IMR-90 (cell line): Measurements from ENCODE around the gene PRODH2. TPM values are rescaled to one million over a fixed set of nuclear protein-coding genes. Genes with fewer than 3 reads are reported as not detected.

ENCODE experiments used
- ATAC-seq: fragments of 200-7000 bp; cut with Tn5 transposase; 2 replicates; pipeline ENCODE4 v1.9.1; 2020; ENCODE audit warnings: low read depth, mild to moderate bottlenecking, moderate library complexity
- BruUV-seq: library from RNA; stranded (reverse); fragments of 400-500 nt; replicated peaks from 2 replicates; lab custom pipeline; 2021; lab: Mats Ljungman, UMichigan
- CTCF ChIA-PET: fragments of 300-600 bp; formaldehyde crosslinking; extraction: SDS; loops from one replicate; lab custom pipeline; 2021; ENCODE audit warnings: antibody characterized with exemption; lab: Yijun Ruan, JAX
- POLR2A ChIA-PET: fragments of 300-600 bp; sonication (Branson Sonifier 250); formaldehyde crosslinking; loops from one replicate; lab custom pipeline; 2022; ENCODE audit warnings: antibody characterized with exemption; ENCODE audit not compliant: unreplicated experiment; lab: Charles Lee
- DNase-seq: peaks from one replicate; pipeline ENCODE4 v3.0.0; 2013
- H2AFZ ChIP-seq: replicated peaks from 2 replicates; pipeline ENCODE3; 2013; ENCODE audit warnings: low read length, mild to moderate bottlenecking; ENCODE audit not compliant: poor library complexity
- H2AK5ac ChIP-seq: 2 replicates; pipeline ENCODE4 v1.6.1; 2013; ENCODE audit warnings: low read depth, low read length, inconsistent platforms
- H2AK9ac ChIP-seq: replicated peaks from 2 replicates; pipeline ENCODE3; 2013; ENCODE audit warnings: mild to moderate bottlenecking, low read depth, low read length, moderate library complexity; ENCODE audit not compliant: poor library complexity
- H2BK120ac ChIP-seq: 2 replicates; pipeline ENCODE4 v1.6.1; 2013; ENCODE audit warnings: low read depth, low read length, inconsistent platforms
- H2BK15ac ChIP-seq: 3 replicates; pipeline ENCODE4 v1.6.1; 2013; ENCODE audit warnings: low read depth, low read length, inconsistent platforms
- H2BK20ac ChIP-seq: 2 replicates; pipeline ENCODE4 v1.6.1; 2013; ENCODE audit warnings: low read depth, mild to moderate bottlenecking, inconsistent platforms, low read length, moderate library complexity
- H2BK5ac ChIP-seq: 2 replicates; pipeline ENCODE4 v1.6.1; 2013; ENCODE audit warnings: mild to moderate bottlenecking, low read depth, low read length, inconsistent platforms; ENCODE audit not compliant: poor library complexity, severe bottlenecking
- H3K14ac ChIP-seq: replicated peaks from 2 replicates; pipeline ENCODE4 v1.6.1; 2013; ENCODE audit warnings: low read depth, low read length, inconsistent platforms
- H3K18ac ChIP-seq: 2 replicates; pipeline ENCODE4 v1.6.1; 2013; ENCODE audit warnings: low read depth, low read length, control low read depth
- H3K23ac ChIP-seq: 2 replicates; pipeline ENCODE4 v1.6.1; 2013; ENCODE audit warnings: low read depth, low read length, inconsistent platforms
- H3K27ac ChIP-seq: 2 replicates; pipeline ENCODE4 v1.5.1; 2013; ENCODE audit warnings: mild to moderate bottlenecking, control low read depth, low read length; ENCODE audit not compliant: insufficient read depth
- H3K27me3 ChIP-seq: 2 replicates; pipeline ENCODE4 v1.6.1; 2013; ENCODE audit warnings: low read length; ENCODE audit not compliant: control insufficient read depth, insufficient read depth
- H3K36me3 ChIP-seq: 2 replicates; pipeline ENCODE4 v1.6.1; 2013; ENCODE audit warnings: low read length, mixed read lengths; ENCODE audit not compliant: control insufficient read depth, insufficient read depth
- H3K4ac ChIP-seq: 2 replicates; pipeline ENCODE4 v1.6.1; 2013; ENCODE audit warnings: low read depth, low read length, inconsistent platforms
- H3K4me1 ChIP-seq: 2 replicates; pipeline ENCODE4 v1.6.1; 2013; ENCODE audit warnings: low read length, mixed read lengths; ENCODE audit not compliant: control insufficient read depth, insufficient read depth
- H3K4me2 ChIP-seq: 2 replicates; pipeline ENCODE4 v1.6.1; 2013; ENCODE audit warnings: low read depth, mild to moderate bottlenecking, control low read depth, low read length, moderate library complexity
- H3K4me3 ChIP-seq: 2 replicates; pipeline ENCODE4 v1.5.1; 2013; ENCODE audit warnings: low read depth, mild to moderate bottlenecking, control low read depth, low read length, moderate library complexity; ENCODE audit not compliant: insufficient read depth
- H3K56ac ChIP-seq: 2 replicates; pipeline ENCODE4 v1.6.1; 2013; ENCODE audit warnings: low read length, inconsistent platforms; ENCODE audit not compliant: insufficient read depth; ENCODE audit errors: extremely low read depth
- H3K79me1 ChIP-seq, 2 experiments: 2 replicates each; pipeline ENCODE4 v1.6.1; 2013; ENCODE audit warnings: low read length in 2 of 2, inconsistent platforms in 1 of 2, low read depth in 1 of 2
- H3K9ac ChIP-seq: 2 replicates; pipeline ENCODE4 v1.6.1; 2013; ENCODE audit warnings: low read depth, low read length, control low read depth
- H3K9me1 ChIP-seq: 2 replicates; pipeline ENCODE4 v1.6.1; 2013; ENCODE audit warnings: low read length, inconsistent platforms; ENCODE audit not compliant: insufficient read depth
- H3K9me3 ChIP-seq: 2 replicates; pipeline ENCODE4 v1.6.1; 2013; ENCODE audit warnings: low read length; ENCODE audit not compliant: control insufficient read depth, insufficient read depth
- H4K20me1 ChIP-seq: 2 replicates; pipeline ENCODE4 v1.6.1; 2013; ENCODE audit warnings: low read length, inconsistent platforms; ENCODE audit not compliant: insufficient read depth
- H4K5ac ChIP-seq: 2 replicates; pipeline ENCODE4 v1.6.1; 2013; ENCODE audit warnings: mild to moderate bottlenecking, low read depth, low read length, control low read depth
- H4K8ac ChIP-seq, 2 experiments: 2 replicates each; pipeline ENCODE4 v1.6.1; 2013; ENCODE audit warnings: low read depth in 2 of 2, low read length in 2 of 2, control low read depth in 1 of 2, inconsistent platforms in 1 of 2
- H4K91ac ChIP-seq: 2 replicates; pipeline ENCODE4 v1.6.1; 2013; ENCODE audit warnings: low read depth, low read length, inconsistent platforms; ENCODE audit not compliant: insufficient read depth
- CHD1 ChIP-seq: IDR thresholded peaks from 2 replicates; pipeline ENCODE4 v1.6.1; 2012; ENCODE audit warnings: low read depth, low read length, improper control_type of control experiment
- CTCF ChIP-seq: conservative IDR thresholded peaks from 2 replicates; pipeline ENCODE4 v1.5.1; 2012; ENCODE audit warnings: mild to moderate bottlenecking, low read depth, low read length, improper control_type of control experiment
- FOS ChIP-seq: fragments of 150-350 bp; IDR thresholded peaks from 2 replicates; pipeline ENCODE4 v1.6.1; 2016; ENCODE audit warnings: low read depth, low read length
- MAZ ChIP-seq: IDR thresholded peaks from 2 replicates; pipeline ENCODE4 v1.6.1; 2012; ENCODE audit warnings: low read depth, mild to moderate bottlenecking, low read length, improper control_type of control experiment, moderate library complexity, borderline replicate concordance
- RFX5 ChIP-seq: IDR thresholded peaks from 2 replicates; pipeline ENCODE4 v1.8.0; 2012; ENCODE audit warnings: low read depth, mild to moderate bottlenecking, low read length, moderate library complexity
- SMC3 ChIP-seq: fragments of 150-350 bp; IDR thresholded peaks from 2 replicates; pipeline ENCODE4 v1.6.1; 2016; ENCODE audit warnings: low read depth, mild to moderate bottlenecking, antibody characterized with exemption, low read length, moderate library complexity
- WGBS, 2 experiments: methylation state at CpG; one replicate each; pipeline versions ENCODE4 v1.1.5 to v1.1.7; 2013; ENCODE audit warnings: missing lambda C conversion rate in 2 of 2; ENCODE audit not compliant: insufficient read length in 1 of 2; ENCODE audit errors: extremely low coverage in 2 of 2; 5-methylcytosine and 5-hydroxymethylcytosine counted together
- dilution Hi-C: fragments of 300-500 bp; cut with HindIII; formaldehyde crosslinking; loops from one replicate; pipeline ENCODE4 v1.14.3; 2018; ENCODE audit warnings: low sequenced_read_pairs; ENCODE audit not compliant: unreplicated experiment
- in situ Hi-C: fragments of 300-500 bp; cut with MboI; formaldehyde crosslinking; loops from 3 replicates; pipeline ENCODE4 v1.14.3; 2019; ENCODE audit warnings: low sequenced_read_pairs, inconsistent platforms, mixed read lengths
- intact Hi-C: fragments of 100-400 bp; cut with micrococcal nuclease; formaldehyde crosslinking; loops from 2 replicates; pipeline ENCODE4 v1.10.0; 2022
- polyA plus RNA-seq, 3 experiments: library from polyadenylated mRNA; depleted of rRNA; stranded (reverse); fragments of >200 nt; gene quantifications; 2 replicates each; pipeline ENCODE4 v1.2.3, GENCODE V29; 2012; ENCODE audit warnings: low replicate concordance in 1 of 3
- total RNA-seq: library from RNA; depleted of rRNA; stranded (reverse); fragments of >200 nt; gene quantifications from 2 replicates; pipeline ENCODE4 v1.2.3, GENCODE V29; 2012

PRODH2 gene
- total and polyA plus RNA-seq, 2 of the 4 experiments (the other 2 are of a cell fraction): not detected

GRCh38 chr19:35789978-35790944 is 22.4 kb downstream of the PRODH2 start:
- DNase-seq: no peak
- Histone ChIP-seq H3K14ac (no peak overlapping the region), H3K4me2 (no peak overlapping the region), H4K20me1 (no peaks in the 10 kb centered on the region), H4K5ac (no peak overlapping the region), H2BK20ac (no peak overlapping the region), H2AK9ac (no peak overlapping the region), H3K27ac (no peak overlapping the region), H2AFZ (no peak overlapping the region), H3K18ac (no peak overlapping the region), H3K9ac (no peak overlapping the region), H3K9me1 (no peaks in the 10 kb centered on the region), H3K9me3 (no peaks in the 10 kb centered on the region), H4K91ac (no peak overlapping the region), H2BK15ac (no peak overlapping the region), H3K56ac (no peak overlapping the region), H4K8ac (no peak overlapping the region), H3K79me1 (no peaks in the 10 kb centered on the region), H2BK120ac (no peak overlapping the region), H2AK5ac (no peak overlapping the region), H3K27me3 (no peaks in the 10 kb centered on the region; the same call in 1 of the 2 replicates), H3K23ac (no peak overlapping the region), H3K4me3 (no peak overlapping the region), H3K4ac (no peak overlapping the region), H3K36me3 (no peaks in the 10 kb centered on the region; the same call in 1 of the 2 replicates), H3K4me1 (no peaks in the 10 kb centered on the region), H2BK5ac (no peak overlapping the region)
- no CpG with 5 or more reads among the region's 19 CpGs for WGBS, 2 experiments
- ATAC-seq: no peak
- intact Hi-C loops: no loop called here
- no TSS peak for BruUV-seq
- TF ChIP-seq CHD1: no peak
- no peak for TF ChIP-seq CTCF
- no peak for TF ChIP-seq RFX5
- TF ChIP-seq FOS: no peak
- TF ChIP-seq SMC3: no peak
- no peak for TF ChIP-seq MAZ
- dilution Hi-C loops: no loop called here
- in situ Hi-C loops: no loop called here
- ChIA-PET CTCF (no interaction called here), POLR2A (no interaction called here)
